ENCODE results near the gene TP53I3.

TP53I3 gene

GRCh38 chr2:24058564-24059271 is 25.9 kb downstream of the TP53I3 start:
- H3K27ac ChIP-seq = no peak overlapping the region
- TF ChIP-seq, protein P1, sequence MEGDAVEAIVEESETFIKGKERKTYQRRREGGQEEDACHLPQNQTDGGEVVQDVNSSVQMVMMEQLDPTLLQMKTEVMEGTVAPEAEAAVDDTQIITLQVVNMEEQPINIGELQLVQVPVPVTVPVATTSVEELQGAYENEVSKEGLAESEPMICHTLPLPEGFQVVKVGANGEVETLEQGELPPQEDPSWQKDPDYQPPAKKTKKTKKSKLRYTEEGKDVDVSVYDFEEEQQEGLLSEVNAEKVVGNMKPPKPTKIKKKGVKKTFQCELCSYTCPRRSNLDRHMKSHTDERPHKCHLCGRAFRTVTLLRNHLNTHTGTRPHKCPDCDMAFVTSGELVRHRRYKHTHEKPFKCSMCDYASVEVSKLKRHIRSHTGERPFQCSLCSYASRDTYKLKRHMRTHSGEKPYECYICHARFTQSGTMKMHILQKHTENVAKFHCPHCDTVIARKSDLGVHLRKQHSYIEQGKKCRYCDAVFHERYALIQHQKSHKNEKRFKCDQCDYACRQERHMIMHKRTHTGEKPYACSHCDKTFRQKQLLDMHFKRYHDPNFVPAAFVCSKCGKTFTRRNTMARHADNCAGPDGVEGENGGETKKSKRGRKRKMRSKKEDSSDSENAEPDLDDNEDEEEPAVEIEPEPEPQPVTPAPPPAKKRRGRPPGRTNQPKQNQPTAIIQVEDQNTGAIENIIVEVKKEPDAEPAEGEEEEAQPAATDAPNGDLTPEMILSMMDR (conservative IDR thresholded peaks at IDR 0.05; ENCODE audit: low read depth) = no peak
- ChIA-PET POLR2A (ENCODE audit: low non-redundant PET) (no interaction called here), CTCF (no interaction called here)
- no peak for DNase-seq (ENCODE audit: low spot score)

- CTCF ChIA-PET = interaction anchor here (0.6 kb wide), 1 partner anchor 65 kb away, joined by 3 read pairs; no protein-coding TSS in a partner anchor
- DNase-seq (ENCODE audit: low spot score) = no peak
- no peak overlapping the region for H3K27ac ChIP-seq
- TF ChIP-seq, protein P1 (conservative IDR thresholded peaks at IDR 0.05; ENCODE audit: low read depth) = no peak
- POLR2A ChIA-PET (ENCODE audit: low non-redundant PET) = no interaction called here
These were observed 28.9 kb downstream of the TP53I3 start for GRCh38 chr2:24055750-24056149.

- no peak overlapping the region for H3K27ac ChIP-seq
- no peak for DNase-seq (ENCODE audit: low spot score)
- TF ChIP-seq, protein P1 (conservative IDR thresholded peaks at IDR 0.05; ENCODE audit: low read depth) = no peak
- ChIA-PET POLR2A (ENCODE audit: low non-redundant PET) (no interaction called here), CTCF (interaction anchor here (0.6 kb wide), 1 partner anchor 230 kb away, joined by 3 read pairs; no protein-coding TSS in a partner anchor)
These were observed 30.1 kb downstream of the TP53I3 start for GRCh38 chr2:24054366-24055010.

DNA sequence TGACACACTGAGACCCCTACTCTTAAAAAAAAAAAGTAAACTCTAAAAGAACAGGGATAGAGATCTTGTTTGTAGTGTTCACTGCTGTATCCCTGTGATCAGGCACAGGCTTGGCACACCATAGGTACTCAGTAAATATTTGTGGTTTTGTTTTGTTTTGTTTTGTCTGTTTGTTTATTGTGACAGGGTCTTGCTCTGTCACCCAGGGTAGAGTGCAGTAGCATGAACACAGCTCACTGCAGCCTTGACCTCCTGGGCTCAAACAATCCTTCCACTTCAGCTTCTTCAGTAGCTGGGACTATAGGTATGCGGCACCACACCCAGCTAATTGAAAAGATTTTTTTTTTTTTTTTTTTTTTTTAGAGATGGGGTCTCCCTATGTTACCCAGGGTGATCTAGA is 31.7 kb downstream of the TP53I3 start:
- no peak overlapping the region for H3K27ac ChIP-seq
- POLR2A ChIA-PET (ENCODE audit: low non-redundant PET) = no interaction called here
- TF ChIP-seq, protein P1 (conservative IDR thresholded peaks at IDR 0.05; ENCODE audit: low read depth) = no peak
- no peak for DNase-seq (ENCODE audit: low spot score)
- CTCF ChIA-PET = interaction anchor here (0.6 kb wide), 1 partner anchor 171 kb away, joined by 3 read pairs; no protein-coding TSS in a partner anchor

GRCh38 chr2:24051833-24052232 is 32.8 kb downstream of the TP53I3 start:
- no peak overlapping the region for H3K27ac ChIP-seq
- TF ChIP-seq, protein P1 (conservative IDR thresholded peaks at IDR 0.05; ENCODE audit: low read depth) = no peak
- DNase-seq (ENCODE audit: low spot score) = no peak
- ChIA-PET CTCF (no interaction called here), POLR2A (ENCODE audit: low non-redundant PET) (no interaction called here)

DNA sequence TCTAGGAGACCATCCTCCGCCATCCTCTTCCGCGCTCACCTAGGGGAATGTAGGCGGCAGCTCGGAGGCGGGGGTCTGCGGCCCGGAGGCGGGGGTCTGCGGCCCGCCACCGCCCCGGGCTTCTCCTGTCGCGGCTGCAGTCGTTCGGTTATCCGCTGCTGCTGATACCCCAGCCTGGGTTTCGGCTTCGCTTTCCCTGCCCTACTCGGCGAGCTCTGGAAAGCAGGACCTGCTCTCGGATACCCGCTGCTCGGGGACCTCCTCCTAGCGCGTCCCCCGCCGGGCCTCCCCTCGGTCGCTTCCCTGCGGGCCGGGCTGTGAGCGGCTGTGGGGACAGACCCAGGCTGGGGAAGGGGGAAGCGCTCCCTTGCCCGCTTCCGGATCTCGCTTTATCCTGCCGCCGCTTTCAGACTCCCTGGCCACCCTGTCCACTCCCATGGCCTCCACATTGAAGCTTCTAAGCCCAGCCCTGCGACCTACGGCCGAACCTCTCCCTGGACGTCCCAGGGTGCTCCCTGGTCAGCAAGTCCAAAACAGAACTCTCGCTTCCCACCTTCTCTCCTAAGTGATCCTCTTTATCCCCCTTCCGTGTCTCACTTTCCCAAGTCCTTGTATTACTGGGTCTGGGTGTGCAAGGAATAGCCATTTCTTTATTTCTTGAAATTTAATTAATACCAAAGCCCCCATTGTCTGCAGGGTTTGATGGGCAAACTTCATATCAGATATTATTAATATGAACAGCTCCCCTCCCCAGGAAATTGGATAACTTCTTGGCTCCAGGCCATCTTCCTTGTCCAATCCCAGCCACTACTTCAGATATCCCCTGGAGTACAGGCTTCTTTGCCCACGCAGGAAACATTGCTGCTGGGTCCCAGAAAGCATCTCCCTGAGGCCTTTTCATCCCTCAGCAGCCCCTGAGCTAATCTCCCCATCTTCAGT is 34.3 kb downstream of the TP53I3 start:
- no peak for DNase-seq (ENCODE audit: low spot score)
- ChIA-PET CTCF (interaction anchor here (0.7 kb wide), 1 partner anchor 34 kb away, joined by 3 read pairs; the partner anchor contains the start of gene TP53I3), POLR2A (ENCODE audit: low non-redundant PET) (no interaction called here)
- TF ChIP-seq, protein P1 (conservative IDR thresholded peaks at IDR 0.05; ENCODE audit: low read depth) = no peak
- H3K27ac ChIP-seq = peak overlapping the region; percentile 6
